HEK293 (cell line): Measurements from ENCODE around the gene TRIM44.
A peak's percentile ranks its signal among the peaks of the same experiment; 100 is the strongest.

Source experiments
- BCL11A ChIP-seq: fragments of 450-650 bp; formaldehyde crosslinking; IDR thresholded peaks from 2 replicates; pipeline ENCODE4 v1.5.1; 2016; ENCODE audit warnings: low read depth, missing biosample characterization, missing genetic modification characterization
- CTCF ChIP-seq: fragments of 450-650 bp; formaldehyde crosslinking; IDR thresholded peaks from 2 replicates; pipeline ENCODE4 v1.5.1; 2016; ENCODE audit warnings: missing biosample characterization, missing genetic modification characterization
- YY1 ChIP-seq: fragments of 450-650 bp; formaldehyde crosslinking; IDR thresholded peaks from 2 replicates; pipeline ENCODE4 v1.5.1; 2018; ENCODE audit warnings: missing biosample characterization, missing genetic modification characterization
- ZNF146 ChIP-seq: fragments of 450-650 bp; formaldehyde crosslinking; IDR thresholded peaks from 2 replicates; pipeline ENCODE4 v1.5.1; 2016; ENCODE audit warnings: missing biosample characterization, missing genetic modification characterization
- ZNF221 ChIP-seq: fragments of 450-650 bp; formaldehyde crosslinking; IDR thresholded peaks from 2 replicates; pipeline ENCODE4 v1.5.1; 2017; ENCODE audit warnings: missing biosample characterization, missing genetic modification characterization, borderline replicate concordance
- ZNF350 ChIP-seq: fragments of 450-650 bp; formaldehyde crosslinking; IDR thresholded peaks from 2 replicates; pipeline ENCODE4 v1.5.0; 2017; ENCODE audit warnings: missing biosample characterization, mild to moderate bottlenecking, missing genetic modification characterization
- ZNF596 ChIP-seq: fragments of 450-650 bp; IDR thresholded peaks from 2 replicates; pipeline ENCODE4 v1.5.0; 2018; ENCODE audit warnings: missing biosample characterization, mild to moderate bottlenecking, missing genetic modification characterization, moderate library complexity
- ZNF658 ChIP-seq: fragments of 450-650 bp; formaldehyde crosslinking; IDR thresholded peaks from 2 replicates; pipeline ENCODE4; 2016; ENCODE audit warnings: missing biosample characterization, missing genetic modification characterization
- ZNF837 ChIP-seq: fragments of 450-650 bp; formaldehyde crosslinking; IDR thresholded peaks from 2 replicates; pipeline ENCODE4 v1.5.1; 2016; ENCODE audit warnings: missing biosample characterization, missing genetic modification characterization

- TF ChIP-seq BCL11A (tag by site-specific recombination) (peak; percentile 87; the same call in 1 of the 2 replicates), ZNF350 (tag by site-specific recombination) (no peak), ZNF837 (tag by site-specific recombination) (no peak), ZNF596 (tag by site-specific recombination) (no peak), ZNF221 (tag by site-specific recombination) (no peak), CTCF (tag by site-specific recombination) (no peak), ZNF658 (tag by site-specific recombination) (no peak), ZNF146 (tag by site-specific recombination) (no peak), YY1 (tag by site-specific recombination) (no peak)
These were observed 32.7 kb upstream of the TRIM44 start for GRCh38 chr11:35629914-35630313.
